GM21360 (cell line): ENCODE measurements around the gene PHYHD1.

Experiments
- ATAC-seq: cut with Tn5 transposase; IDR thresholded peaks from one replicate; pipeline ENCODE4 v1.9.1; 2021; ENCODE audit warnings: mild to moderate bottlenecking, moderate library complexity; ENCODE audit not compliant: unreplicated experiment

PHYHD1 gene

DNA sequence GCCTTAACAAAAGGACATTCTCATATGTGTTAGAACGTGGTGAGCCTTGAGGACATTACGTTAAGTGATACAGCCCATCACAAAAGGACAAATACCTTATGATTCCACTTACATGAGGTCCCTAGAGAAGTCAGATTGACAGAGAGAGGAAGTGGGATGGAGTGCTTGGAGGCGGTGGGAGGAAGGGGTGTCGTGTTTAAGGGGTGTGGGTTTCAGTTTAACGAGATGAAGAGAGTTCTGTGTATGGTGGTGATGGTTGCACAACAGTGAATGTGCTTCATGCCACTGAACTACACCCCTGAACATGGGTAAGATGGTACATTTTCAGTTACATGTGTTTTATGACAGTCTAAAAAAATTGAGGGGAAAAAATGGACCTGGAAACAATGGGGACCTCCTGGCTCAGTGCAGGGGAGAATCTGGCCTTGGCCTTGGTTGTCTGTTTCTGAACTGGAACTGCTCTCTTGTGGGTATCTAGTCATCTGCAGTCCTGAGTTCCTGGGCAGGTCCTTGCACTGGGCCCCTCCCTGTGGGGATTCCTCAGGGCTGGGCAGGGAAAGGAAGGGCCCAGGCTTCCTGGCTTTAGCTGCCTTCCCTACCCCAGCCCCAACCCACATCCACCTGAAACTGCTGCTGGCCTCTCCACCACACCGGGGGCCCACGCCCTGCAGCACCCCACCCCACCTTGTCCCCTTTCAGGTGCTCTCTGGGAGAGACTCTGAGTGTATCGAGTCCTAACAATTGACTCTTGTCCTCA lies 21.0 kb upstream of the PHYHD1 start:
- ATAC-seq: no peak

- no peak for ATAC-seq
These were observed 19.4 kb upstream of the PHYHD1 start for GRCh38 chr9:128901379-128901778.

GRCh38 chr9:128901822-128902221 lies 19.0 kb upstream of the PHYHD1 start:
- no peak for ATAC-seq

DNA sequence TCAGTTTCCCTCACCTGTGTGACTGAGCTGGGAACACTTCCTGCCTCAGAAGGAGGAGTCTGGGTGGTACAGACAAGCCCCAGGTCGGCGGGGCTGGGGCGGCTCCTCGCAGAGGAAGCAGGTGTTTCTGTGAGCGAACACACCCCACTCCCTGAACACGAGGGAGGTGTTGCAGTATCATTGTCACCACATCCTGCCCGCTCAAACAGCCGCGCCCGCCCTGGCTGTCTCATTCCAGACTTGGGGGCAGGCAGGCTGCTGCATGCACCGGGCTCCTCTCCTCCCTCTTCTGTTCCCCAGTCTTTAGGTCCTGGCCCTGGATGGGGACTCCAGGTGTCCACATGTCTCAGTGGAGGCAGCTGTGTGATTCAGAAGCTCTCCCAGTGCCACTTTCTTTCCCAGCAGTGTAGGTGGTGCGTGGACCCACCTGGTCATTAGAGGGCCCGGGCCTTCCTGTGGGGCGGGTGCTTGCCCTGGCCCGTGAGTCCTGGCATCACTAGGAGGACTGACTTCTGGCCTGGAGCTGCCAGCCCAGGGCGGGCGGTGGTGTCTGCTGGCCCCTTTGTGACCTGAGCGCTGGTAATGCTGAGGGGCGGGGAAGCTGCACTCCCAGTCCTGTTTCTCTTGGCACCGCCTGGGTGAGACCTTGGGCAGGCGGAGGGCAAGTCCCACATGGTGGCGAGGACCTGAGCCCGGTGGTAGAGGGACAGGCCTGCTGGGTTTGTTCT lies 18.3 kb upstream of the PHYHD1 start:
- no peak for ATAC-seq

- ATAC-seq: no peak
These were observed 17.7 kb upstream of the PHYHD1 start for GRCh38 chr9:128903079-128903461.

GRCh38 chr9:128903871-128904620 lies 16.7 kb upstream of the PHYHD1 start:
- no peak for ATAC-seq

DNA sequence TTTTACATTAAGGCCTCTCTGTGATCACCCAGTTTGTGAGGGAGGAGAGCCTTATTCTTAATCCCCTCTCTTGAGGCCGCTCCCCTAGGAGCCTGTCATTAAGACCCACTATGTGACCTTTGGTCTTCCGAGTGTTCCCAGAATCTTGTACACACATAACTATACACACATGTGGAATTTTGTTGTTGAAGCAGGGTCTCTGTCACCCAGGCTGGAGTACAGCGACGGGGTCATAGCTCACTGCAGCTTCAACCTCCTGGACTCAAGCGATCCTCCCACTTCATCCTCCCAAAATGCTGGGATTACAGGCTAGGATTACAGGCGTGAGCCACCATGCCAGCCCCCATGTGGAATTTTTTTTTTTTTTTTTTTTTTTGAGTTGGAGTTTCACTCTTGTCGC lies 14.8 kb upstream of the PHYHD1 start:
- ATAC-seq: no peak

DNA sequence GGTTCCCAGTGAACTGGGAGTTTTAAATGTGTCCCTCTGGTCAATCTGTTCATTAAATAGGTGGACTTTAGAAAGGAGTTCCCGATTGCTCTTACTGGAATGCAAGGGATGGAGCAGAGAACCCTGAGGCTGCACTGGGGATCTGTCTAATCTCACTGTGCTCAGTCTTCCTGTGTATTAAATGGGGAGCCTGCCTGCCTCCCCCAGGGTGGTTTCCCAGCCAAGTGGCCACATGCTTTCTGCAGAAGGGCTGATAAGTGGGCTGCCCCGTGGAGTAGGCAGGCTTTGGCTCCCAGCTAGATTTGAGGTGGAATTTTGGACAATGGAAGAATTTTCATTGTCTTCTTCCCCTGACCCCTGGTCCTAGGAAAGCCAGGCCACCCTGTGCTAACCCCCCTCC lies 14.0 kb upstream of the PHYHD1 start:
- ATAC-seq: no peak

- no peak for ATAC-seq
These were observed 12.4 kb upstream of the PHYHD1 start for GRCh38 chr9:128908372-128908771.

DNA sequence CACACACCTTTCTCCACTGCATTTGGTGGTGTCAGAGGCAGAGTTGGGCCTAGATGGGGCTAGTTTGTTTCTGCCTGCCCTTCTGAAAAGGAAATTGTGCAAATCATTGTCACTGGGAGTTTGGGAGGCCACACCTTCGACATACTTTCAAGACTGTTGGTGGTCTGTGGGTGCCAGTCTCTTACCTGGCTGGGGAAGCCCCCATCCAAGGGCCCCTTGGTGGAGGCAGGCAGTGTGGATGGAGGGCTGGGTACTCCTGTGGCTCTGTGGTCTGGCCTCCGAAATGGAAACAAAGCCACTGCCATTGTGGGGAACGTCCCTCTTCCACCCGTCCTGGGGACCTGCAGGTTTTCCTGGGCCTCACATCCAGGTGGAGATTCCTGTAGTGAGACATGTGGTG lies 10.9 kb upstream of the PHYHD1 start:
- no peak for ATAC-seq

GRCh38 chr9:128910906-128911305 lies 9.9 kb upstream of the PHYHD1 start:
- ATAC-seq: no peak

- no peak for ATAC-seq
These were observed 9.2 kb upstream of the PHYHD1 start for GRCh38 chr9:128911529-128912035.

DNA sequence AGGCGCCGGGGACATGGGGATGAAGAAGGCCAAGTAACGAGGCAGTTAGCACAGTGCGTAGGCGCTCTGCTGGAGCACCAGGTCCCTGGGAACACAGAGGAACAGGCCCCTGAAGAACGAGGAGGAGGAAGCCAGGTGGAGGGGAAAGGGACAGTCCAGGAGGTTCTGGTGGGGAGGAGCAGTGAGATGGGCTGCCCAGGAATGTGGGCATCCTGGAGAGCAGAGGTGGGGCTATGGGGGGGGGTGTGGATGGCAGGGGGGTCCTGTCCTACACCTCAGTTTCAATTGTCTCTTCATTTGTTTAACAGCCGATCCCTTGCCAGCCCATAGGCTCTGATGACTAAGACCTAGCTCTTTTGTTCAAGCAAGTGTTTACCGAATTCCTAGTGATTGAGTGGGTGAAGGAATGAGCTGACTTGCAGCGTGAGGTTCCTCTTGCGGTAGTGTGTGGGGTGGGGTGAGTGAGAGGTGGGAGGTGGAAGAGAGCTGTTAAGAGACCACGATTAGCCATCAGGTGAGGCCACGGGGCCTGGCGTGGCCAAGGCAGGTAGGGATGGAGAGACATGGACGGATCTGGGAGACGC lies 8.4 kb upstream of the PHYHD1 start:
- no peak for ATAC-seq

- ATAC-seq: no peak
These were observed 7.5 kb upstream of the PHYHD1 start for GRCh38 chr9:128913048-128913900.

DNA sequence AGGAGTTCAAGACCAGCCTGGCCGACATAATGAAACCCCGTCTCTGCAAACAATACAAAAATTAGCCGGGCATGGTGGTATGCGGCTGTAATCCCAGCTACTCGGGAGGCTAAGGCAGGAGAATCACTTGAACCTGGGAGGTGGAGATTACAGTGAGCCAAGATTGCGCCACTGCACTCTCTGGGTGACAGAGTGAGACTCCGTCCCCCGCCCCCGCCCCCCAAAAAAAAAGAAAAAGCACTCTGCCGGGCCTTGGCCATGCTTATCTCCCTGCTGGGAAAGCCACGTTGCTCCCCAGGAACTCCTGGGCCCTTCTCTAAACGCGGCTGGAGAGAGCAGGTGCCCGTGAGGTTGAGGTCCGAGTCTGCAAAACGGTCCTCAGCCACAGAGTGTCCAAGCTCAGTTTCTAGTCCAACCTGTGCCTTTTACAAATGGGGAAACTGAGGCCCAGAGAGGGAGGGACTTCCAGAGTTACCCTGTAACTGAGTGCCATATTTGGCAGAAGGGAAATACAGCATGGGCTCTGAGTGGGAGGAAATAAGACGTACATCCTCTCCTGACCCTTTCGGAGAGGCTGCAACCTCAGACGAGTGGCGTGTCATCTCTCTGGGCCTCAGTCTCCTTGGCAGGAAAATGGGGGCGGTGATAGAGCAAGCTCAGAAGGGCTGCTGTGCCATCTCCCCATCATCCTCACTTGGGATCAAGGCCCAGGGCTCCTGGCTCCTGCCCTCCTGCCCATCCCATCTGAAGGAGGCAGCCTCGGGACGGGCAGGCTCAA lies 6.6 kb upstream of the PHYHD1 start:
- no peak for ATAC-seq

DNA sequence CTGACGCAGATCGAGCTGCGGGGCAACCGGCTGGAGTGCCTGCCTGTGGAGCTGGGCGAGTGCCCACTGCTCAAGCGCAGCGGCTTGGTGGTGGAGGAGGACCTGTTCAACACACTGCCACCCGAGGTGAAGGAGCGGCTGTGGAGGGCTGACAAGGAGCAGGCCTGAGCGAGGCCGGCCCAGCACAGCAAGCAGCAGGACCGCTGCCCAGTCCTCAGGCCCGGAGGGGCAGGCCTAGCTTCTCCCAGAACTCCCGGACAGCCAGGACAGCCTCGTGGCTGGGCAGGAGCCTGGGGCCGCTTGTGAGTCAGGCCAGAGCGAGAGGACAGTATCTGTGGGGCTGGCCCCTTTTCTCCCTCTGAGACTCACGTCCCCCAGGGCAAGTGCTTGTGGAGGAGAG lies 4.6 kb upstream of the PHYHD1 start:
- ATAC-seq: no peak

DNA sequence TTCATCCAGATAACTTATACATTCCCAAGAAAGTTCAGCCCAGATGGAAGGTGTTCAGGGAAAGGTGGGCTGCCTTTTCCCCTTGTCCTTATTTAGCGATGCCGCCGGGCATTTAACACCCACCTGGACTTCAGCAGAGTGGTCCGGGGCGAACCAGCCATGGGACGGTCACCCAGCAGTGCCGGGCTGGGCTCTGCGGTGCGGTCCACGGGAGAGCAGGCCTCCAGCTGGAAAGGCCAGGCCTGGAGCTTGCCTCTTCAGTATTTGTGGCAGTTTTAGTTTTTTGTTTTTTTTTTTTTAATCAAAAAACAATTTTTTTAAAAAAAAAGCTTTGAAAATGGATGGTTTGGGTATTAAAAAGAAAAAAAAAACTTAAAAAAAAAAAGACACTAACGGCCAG lies 4.0 kb upstream of the PHYHD1 start:
- no peak for ATAC-seq

- ATAC-seq: no peak
These were observed 3.5 kb upstream of the PHYHD1 start for GRCh38 chr9:128917151-128917849.

- ATAC-seq: no peak
These were observed 1.9 kb upstream of the PHYHD1 start for GRCh38 chr9:128918921-128919320.
